Lower leg skin (tissue), 4 donors: Measurements from ENCODE around the gene TASP1. TPM values are rescaled to one million over a fixed set of nuclear protein-coding genes. Genes with fewer than 3 reads are reported as not detected.

ENCODE experiments used
- DNase-seq, 2 donors: peaks; one replicate each; pipeline ENCODE4 v3.0.0-alpha.2; 2019; ENCODE audit warnings: low spot score in 2 of 2
- H3K4me3 ChIP-seq: fragments of 200-600 bp; sonication (generic); 2 replicates; pipeline ENCODE4 v1.5.1; 2017; ENCODE audit warnings: mild to moderate bottlenecking, low read depth; ENCODE audit not compliant: poor library complexity, severe bottlenecking
- POLR2A ChIP-seq, 2 donors: fragments of 450-650 bp; IDR thresholded peaks; one replicate each; pipeline ENCODE4 v1.6.1; 2016 to 2017; ENCODE audit warnings: antibody characterized with exemption in 2 of 2, mild to moderate bottlenecking in 1 of 2, moderate library complexity in 1 of 2
- WGBS, 2 donors: methylation state at CpG; one replicate each; pipeline ENCODE4 v1.1.5; 2018; 5-methylcytosine and 5-hydroxymethylcytosine counted together
- intact Hi-C: fragments of 100-400 bp; cut with DNase I; formaldehyde crosslinking; loops from one replicate; pipeline ENCODE4 v1.15.0; 2023; ENCODE audit warnings: low total_unique reads
- total RNA-seq, 4 donors: library from RNA; depleted of rRNA; stranded (reverse); fragments of >200 nt; gene quantifications; one replicate each; pipeline ENCODE4 v1.1.0, GENCODE V29; 2016
- TF ChIP-seq, protein P1 (sequence below), 3 donors: fragments of 450-650 bp; IDR thresholded peaks; one replicate each; pipeline ENCODE4 v1.5.1; 2016; ENCODE audit warnings: antibody characterized with exemption in 3 of 3, mild to moderate bottlenecking in 3 of 3, moderate library complexity in 2 of 3

TASP1 gene
- total RNA-seq, 4 donors from 2014 or later, result 9.0 to 18.3 (median 12.7) TPM

DNA sequence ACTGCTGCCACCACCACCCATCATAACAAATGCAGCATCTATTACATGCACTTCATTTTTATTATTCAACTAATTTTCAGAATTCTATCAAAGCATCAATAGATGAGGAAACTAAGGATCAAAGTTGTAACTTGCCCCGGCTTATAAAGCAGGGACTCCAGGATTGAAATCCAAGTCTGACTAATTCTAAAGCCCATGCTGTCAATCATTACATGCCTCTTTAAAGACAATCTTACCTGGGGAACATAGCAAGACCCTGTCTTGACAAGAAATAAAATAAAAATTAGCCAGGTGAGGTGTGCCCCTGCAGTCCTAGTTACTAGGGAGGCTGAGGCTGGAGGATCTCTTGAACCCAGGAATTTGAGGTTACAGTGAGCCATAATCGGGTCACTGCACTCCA lies 235.3 kb downstream of the TASP1 start:
- 67 to 76% methylated on average over 2 of the region's 2 CpGs for WGBS, 2 donors
- no peak for TF ChIP-seq POLR2A (IDR thresholded peaks at IDR 0.05)
- TF ChIP-seq, protein P1, sequence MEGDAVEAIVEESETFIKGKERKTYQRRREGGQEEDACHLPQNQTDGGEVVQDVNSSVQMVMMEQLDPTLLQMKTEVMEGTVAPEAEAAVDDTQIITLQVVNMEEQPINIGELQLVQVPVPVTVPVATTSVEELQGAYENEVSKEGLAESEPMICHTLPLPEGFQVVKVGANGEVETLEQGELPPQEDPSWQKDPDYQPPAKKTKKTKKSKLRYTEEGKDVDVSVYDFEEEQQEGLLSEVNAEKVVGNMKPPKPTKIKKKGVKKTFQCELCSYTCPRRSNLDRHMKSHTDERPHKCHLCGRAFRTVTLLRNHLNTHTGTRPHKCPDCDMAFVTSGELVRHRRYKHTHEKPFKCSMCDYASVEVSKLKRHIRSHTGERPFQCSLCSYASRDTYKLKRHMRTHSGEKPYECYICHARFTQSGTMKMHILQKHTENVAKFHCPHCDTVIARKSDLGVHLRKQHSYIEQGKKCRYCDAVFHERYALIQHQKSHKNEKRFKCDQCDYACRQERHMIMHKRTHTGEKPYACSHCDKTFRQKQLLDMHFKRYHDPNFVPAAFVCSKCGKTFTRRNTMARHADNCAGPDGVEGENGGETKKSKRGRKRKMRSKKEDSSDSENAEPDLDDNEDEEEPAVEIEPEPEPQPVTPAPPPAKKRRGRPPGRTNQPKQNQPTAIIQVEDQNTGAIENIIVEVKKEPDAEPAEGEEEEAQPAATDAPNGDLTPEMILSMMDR (IDR thresholded peaks at IDR 0.05), result no peak
- no peak overlapping the region for H3K4me3 ChIP-seq
- intact Hi-C loops, result no loop called here
- DNase-seq, result no peak

DNA sequence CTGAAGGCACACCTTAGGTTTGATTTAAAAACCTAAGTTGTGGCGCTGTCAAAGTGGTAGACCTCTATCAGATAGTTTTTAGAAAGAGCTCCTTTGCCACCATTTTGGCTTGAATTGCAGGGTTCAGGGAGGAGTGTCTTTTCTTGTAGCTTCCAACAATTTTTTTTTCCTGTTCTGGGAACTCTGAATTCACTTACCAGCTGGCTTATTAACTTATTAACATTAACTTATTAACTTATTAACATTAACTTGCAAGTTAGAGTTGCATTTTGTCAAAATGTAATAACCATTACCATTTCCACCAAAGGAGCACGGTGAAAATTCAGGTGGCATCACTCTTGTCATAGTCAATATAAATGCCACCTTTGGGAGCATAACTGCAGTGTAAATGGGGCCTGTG lies 235.7 kb downstream of the TASP1 start:
- TF ChIP-seq, protein P1 (IDR thresholded peaks at IDR 0.05), result no peak
- no peak for TF ChIP-seq POLR2A (IDR thresholded peaks at IDR 0.05)
- no peak overlapping the region for H3K4me3 ChIP-seq
- DNase-seq, result no peak
- intact Hi-C loops, result no loop called here
- 90 to 96% methylated on average over 2 of the region's 2 CpGs for WGBS, 2 donors

- no peak overlapping the region for H3K4me3 ChIP-seq
- DNase-seq, result no peak
- no peak for TF ChIP-seq POLR2A (IDR thresholded peaks at IDR 0.05)
- TF ChIP-seq, protein P1 (IDR thresholded peaks at IDR 0.05), result no peak
- intact Hi-C loops, result no loop called here
- 15 to 22% methylated on average over 5 of the region's 5 CpGs for WGBS, 2 donors
Observed at GRCh38 chr20:13402171-13402760, 236.5 kb downstream of the TASP1 start.

DNA sequence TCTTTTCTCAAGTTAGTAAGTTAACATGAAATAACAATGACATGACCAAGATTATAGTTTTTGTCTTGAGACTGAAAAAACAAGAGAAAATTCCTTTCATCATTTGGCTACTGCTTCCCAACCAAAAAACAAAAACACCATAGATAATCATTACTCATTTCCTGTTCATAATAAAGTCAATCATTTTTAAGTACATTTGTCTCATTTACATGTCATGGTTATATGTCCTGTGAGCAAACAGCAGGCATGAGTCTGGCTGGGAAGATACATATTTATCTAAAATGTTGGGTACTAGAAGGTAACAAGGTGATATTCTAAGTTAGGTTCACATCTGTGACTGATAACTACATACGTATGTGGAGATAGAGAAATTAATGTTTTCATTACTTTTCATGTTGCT lies 237.1 kb downstream of the TASP1 start:
- intact Hi-C loops, result no loop called here
- no peak for DNase-seq
- H3K4me3 ChIP-seq, result no peak overlapping the region
- TF ChIP-seq, protein P1 (IDR thresholded peaks at IDR 0.05), result no peak
- no peak for TF ChIP-seq POLR2A (IDR thresholded peaks at IDR 0.05)
- WGBS, 2 donors, result 74 to 84% methylated on average over 1 of the region's 1 CpG

DNA sequence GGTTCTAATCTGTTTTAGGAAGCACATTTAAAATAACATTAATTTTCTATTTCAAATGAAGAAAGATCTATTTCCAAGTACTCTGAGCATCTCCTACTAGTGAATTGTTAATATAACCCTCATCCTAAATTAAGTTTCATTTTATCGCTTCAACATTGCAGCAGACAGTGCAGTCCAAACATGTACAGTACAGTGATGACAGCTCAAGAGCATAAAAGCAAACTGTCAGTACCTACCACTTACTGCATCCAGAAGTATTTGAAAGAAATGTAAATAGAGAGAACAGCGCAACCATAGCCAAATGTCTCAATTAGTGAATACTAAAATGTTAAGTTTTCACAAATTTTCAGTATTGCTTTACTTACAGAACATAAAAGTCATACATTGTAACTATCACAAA lies 238.3 kb downstream of the TASP1 start:
- no peak overlapping the region for H3K4me3 ChIP-seq
- no peak for TF ChIP-seq POLR2A (IDR thresholded peaks at IDR 0.05)
- TF ChIP-seq, protein P1 (IDR thresholded peaks at IDR 0.05), result no peak
- DNase-seq, result no peak
- intact Hi-C loops, result no loop called here
- 96% methylated on average over 2 of the region's 2 CpGs for WGBS, 2 donors

- 78 to 96% methylated on average over 1 of the region's 1 CpG for WGBS, 2 donors
- intact Hi-C loops, result no loop called here
- TF ChIP-seq, protein P1 (IDR thresholded peaks at IDR 0.05), result no peak
- no peak for TF ChIP-seq POLR2A (IDR thresholded peaks at IDR 0.05)
- no peak for DNase-seq
- H3K4me3 ChIP-seq, result no peak overlapping the region
Observed at GRCh38 chr20:13397300-13397724, 241.4 kb downstream of the TASP1 start.
